Nephron (organoid): Measurements from ENCODE around the gene ANAPC15.

Source experiments
- H3K27ac Mint-ChIP-seq, 3 experiments: 2 replicates each; pipeline ENCODE4 v1.8.0; 2020; ENCODE audit warnings: mixed read lengths in 3 of 3, mild to moderate bottlenecking in 2 of 3, moderate library complexity in 1 of 3
- H3K27me3 Mint-ChIP-seq: 2 replicates; pipeline ENCODE4 v1.8.0; 2021; ENCODE audit warnings: low read depth, mild to moderate bottlenecking, moderate library complexity, mixed read lengths
- H3K36me3 Mint-ChIP-seq: 2 replicates; pipeline ENCODE4 v1.8.0; 2020; ENCODE audit warnings: low read depth, mixed read lengths
- H3K4me1 Mint-ChIP-seq: 2 replicates; pipeline ENCODE4 v1.8.0; 2020; ENCODE audit warnings: mixed read lengths
- H3K4me3 Mint-ChIP-seq, 3 experiments: 2 replicates each; pipeline ENCODE4 v1.8.0; 2020; ENCODE audit warnings: mild to moderate bottlenecking in 3 of 3, mixed read lengths in 3 of 3, moderate library complexity in 2 of 3
- H3K9me3 Mint-ChIP-seq: 2 replicates; pipeline ENCODE4 v1.8.0; 2020; ENCODE audit warnings: mixed read lengths
- CTCF ChIP-seq, 3 experiments: fragments of 200-600 bp; sonication (generic); IDR thresholded peaks; one replicate each; pipeline ENCODE4 v1.5.0; 2021; ENCODE audit warnings: antibody characterized with exemption in 3 of 3; ENCODE audit not compliant: unreplicated experiment in 3 of 3

The ANAPC15 gene

GRCh38 chr11:72075109-72075508 is 37.4 kb downstream of the ANAPC15 start:
- H3K4me3 Mint-ChIP-seq: no peak overlapping the region
- H3K4me1 Mint-ChIP-seq: peaks cover 37% of the 10 kb centered on the region
- H3K36me3 Mint-ChIP-seq: peaks cover 13% of the 10 kb centered on the region
- no peak for TF ChIP-seq CTCF (IDR thresholded peaks at IDR 0.05; ENCODE audit: unreplicated experiment in 3 of 3)
- no peaks in the 10 kb centered on the region for H3K27me3 Mint-ChIP-seq
- no peak overlapping the region for H3K27ac Mint-ChIP-seq
- H3K9me3 Mint-ChIP-seq: no peaks in the 10 kb centered on the region

GRCh38 chr11:72072348-72072747 is 40.1 kb downstream of the ANAPC15 start:
- peaks cover 43% of the 10 kb centered on the region for H3K4me1 Mint-ChIP-seq
- H3K27ac Mint-ChIP-seq: peak overlapping the region; percentile 70 to 92 (median 89)
- no peak for TF ChIP-seq CTCF (IDR thresholded peaks at IDR 0.05; ENCODE audit: unreplicated experiment in 3 of 3)
- no peaks in the 10 kb centered on the region for H3K9me3 Mint-ChIP-seq
- no peak overlapping the region for H3K4me3 Mint-ChIP-seq
- H3K36me3 Mint-ChIP-seq: peaks cover 22% of the 10 kb centered on the region
- H3K27me3 Mint-ChIP-seq: no peaks in the 10 kb centered on the region

- H3K4me3 Mint-ChIP-seq: no peak overlapping the region
- H3K9me3 Mint-ChIP-seq: no peaks in the 10 kb centered on the region
- TF ChIP-seq CTCF (IDR thresholded peaks at IDR 0.05; ENCODE audit: unreplicated experiment in 3 of 3): no peak
- no peaks in the 10 kb centered on the region for H3K27me3 Mint-ChIP-seq
- H3K27ac Mint-ChIP-seq: peak overlapping the region; percentile 86 to 93 (median 87)
- H3K4me1 Mint-ChIP-seq: peaks cover 43% of the 10 kb centered on the region
- peaks cover 24% of the 10 kb centered on the region for H3K36me3 Mint-ChIP-seq
These were observed 42.0 kb downstream of the ANAPC15 start for GRCh38 chr11:72070491-72070890.

DNA sequence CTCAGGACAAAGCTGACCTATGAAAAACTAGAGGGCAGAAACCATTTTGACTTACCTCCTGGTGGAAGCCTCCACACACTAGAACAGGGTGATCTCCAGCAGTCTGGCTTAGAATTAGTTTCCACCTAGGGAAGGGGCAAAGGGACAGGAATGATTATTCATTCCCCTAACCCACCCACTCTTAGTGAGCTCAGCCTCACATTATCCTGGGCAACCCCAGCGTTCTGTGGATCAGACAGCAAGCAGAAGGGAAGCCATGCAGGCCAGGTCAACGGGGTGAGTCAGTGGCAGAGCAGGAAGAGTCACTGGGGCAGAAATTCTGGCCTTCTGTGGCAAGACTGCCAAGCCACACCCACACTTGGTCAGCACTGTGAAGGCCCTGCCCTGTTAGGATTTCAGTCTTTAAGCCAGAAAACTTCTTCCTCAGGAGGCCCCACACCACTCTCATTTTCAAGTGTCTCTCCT is 42.7 kb downstream of the ANAPC15 start:
- Mint-ChIP-seq H3K4me1 (peaks cover 43% of the 10 kb centered on the region), H3K9me3 (no peaks in the 10 kb centered on the region), H3K27ac (peak overlapping the region; percentile 86 to 93 (median 87)), H3K4me3 (no peak overlapping the region), H3K36me3 (peaks cover 23% of the 10 kb centered on the region), H3K27me3 (no peaks in the 10 kb centered on the region)
- TF ChIP-seq CTCF (IDR thresholded peaks at IDR 0.05; ENCODE audit: unreplicated experiment in 3 of 3): no peak

DNA sequence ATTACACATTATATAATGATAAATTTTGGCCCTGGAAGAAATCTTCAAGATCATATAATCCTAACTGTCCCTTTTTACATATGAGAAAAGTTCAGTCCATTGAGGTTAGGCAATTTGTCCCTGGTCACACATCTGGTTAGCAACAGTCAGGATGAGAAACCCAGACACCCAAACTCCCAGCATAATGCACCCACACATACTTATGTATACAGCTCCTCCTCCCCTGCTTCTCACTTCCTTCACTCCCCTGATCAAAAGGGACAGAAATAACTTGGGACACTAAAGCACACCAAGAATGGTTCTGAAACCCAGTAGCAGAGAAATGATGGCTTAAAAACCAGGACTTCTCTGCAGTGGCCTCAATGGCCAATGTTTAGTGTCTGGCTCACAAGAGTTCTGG is 43.3 kb downstream of the ANAPC15 start:
- Mint-ChIP-seq H3K27me3 (no peaks in the 10 kb centered on the region), H3K9me3 (no peaks in the 10 kb centered on the region), H3K36me3 (peaks cover 23% of the 10 kb centered on the region), H3K27ac (peak overlapping the region; percentile 86 to 93 (median 87)), H3K4me1 (peaks cover 43% of the 10 kb centered on the region), H3K4me3 (peak overlapping the region in 1 of 3 experiments; percentile 6)
- no peak for TF ChIP-seq CTCF (IDR thresholded peaks at IDR 0.05; ENCODE audit: unreplicated experiment in 3 of 3)

DNA sequence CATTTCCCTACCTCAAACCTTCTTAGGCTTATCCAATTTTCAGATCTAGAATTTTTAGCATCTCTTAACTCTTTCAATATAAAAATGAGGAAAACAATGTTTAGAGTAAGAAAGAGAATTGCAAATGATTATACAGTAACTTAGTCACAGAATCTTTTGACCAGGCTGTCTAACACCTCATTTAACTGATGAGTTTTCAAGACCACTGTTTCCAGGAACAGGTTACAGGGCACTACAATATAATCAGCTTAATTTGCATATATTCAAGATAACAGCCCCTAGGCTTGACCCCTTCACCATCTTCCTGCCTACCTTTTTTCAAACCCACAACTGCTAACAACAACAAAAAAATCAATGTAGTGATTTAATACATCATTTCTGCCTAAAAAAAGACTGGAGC is 44.8 kb downstream of the ANAPC15 start:
- peaks cover 43% of the 10 kb centered on the region for H3K4me1 Mint-ChIP-seq
- peak overlapping the region; percentile 3 to 85 (median 18) for H3K27ac Mint-ChIP-seq
- H3K36me3 Mint-ChIP-seq: peaks cover 15% of the 10 kb centered on the region
- no peak overlapping the region for H3K4me3 Mint-ChIP-seq
- H3K27me3 Mint-ChIP-seq: no peaks in the 10 kb centered on the region
- TF ChIP-seq CTCF (IDR thresholded peaks at IDR 0.05; ENCODE audit: unreplicated experiment in 3 of 3): no peak
- H3K9me3 Mint-ChIP-seq: no peaks in the 10 kb centered on the region
